Neural crest cell (in vitro differentiated cells): ENCODE results near the gene DTNB. TPM values are rescaled to one million over a fixed set of nuclear protein-coding genes. Genes with fewer than 3 reads are reported as not detected.

Source experiments
- DNase-seq: peaks from one replicate; pipeline ENCODE4 v3.0.0; 2021; ENCODE audit warnings: low read depth, mixed read lengths, low spot score
- H3K27ac Mint-ChIP-seq: one replicate; pipeline ENCODE4 v1.8.0; 2021; ENCODE audit warnings: mild to moderate bottlenecking, mixed read lengths; ENCODE audit not compliant: unreplicated experiment
- H3K27me3 Mint-ChIP-seq: 2 replicates; pipeline ENCODE4 v1.8.0; 2021; ENCODE audit warnings: low read depth, mild to moderate bottlenecking, mixed read lengths
- H3K36me3 Mint-ChIP-seq: 2 replicates; pipeline ENCODE4 v1.8.0; 2021; ENCODE audit warnings: low read depth, mild to moderate bottlenecking, mixed read lengths
- H3K4me1 Mint-ChIP-seq: 2 replicates; pipeline ENCODE4 v1.8.0; 2021; ENCODE audit warnings: mixed read lengths
- H3K4me3 Mint-ChIP-seq: one replicate; pipeline ENCODE4 v1.8.0; 2021; ENCODE audit warnings: mild to moderate bottlenecking, mixed read lengths
- H3K9me3 Mint-ChIP-seq: 2 replicates; pipeline ENCODE4 v1.8.0; 2021; ENCODE audit warnings: mixed read lengths
- CTCF ChIP-seq: fragments of 200-600 bp; sonication (generic); conservative IDR thresholded peaks from 2 replicates; pipeline ENCODE4 v1.5.0; 2021; ENCODE audit warnings: antibody characterized with exemption, mild to moderate bottlenecking
- total RNA-seq: library from RNA; stranded (reverse); gene quantifications from 2 replicates; pipeline ENCODE4 v1.2.1, GENCODE V29; 2021

The DTNB gene
- total RNA-seq, 1 donor from 2014 or later, result 29.5 TPM

- H3K4me1 Mint-ChIP-seq, result peaks cover 4% of the 10 kb centered on the region
- no peak for DNase-seq
- no peak for TF ChIP-seq CTCF
- no peak overlapping the region for H3K27ac Mint-ChIP-seq
- no peaks in the 10 kb centered on the region for H3K9me3 Mint-ChIP-seq
- no peaks in the 10 kb centered on the region for H3K27me3 Mint-ChIP-seq
- peaks cover 12% of the 10 kb centered on the region for H3K36me3 Mint-ChIP-seq
- no peak overlapping the region for H3K4me3 Mint-ChIP-seq
Observed at GRCh38 chr2:25386971-25387875, 286.2 kb downstream of the DTNB start.

- Mint-ChIP-seq H3K9me3 (no peaks in the 10 kb centered on the region), H3K4me1 (peaks cover 7% of the 10 kb centered on the region), H3K27ac (no peak overlapping the region), H3K36me3 (peaks cover 10% of the 10 kb centered on the region), H3K4me3 (no peak overlapping the region), H3K27me3 (no peaks in the 10 kb centered on the region)
- DNase-seq, result no peak
- no peak for TF ChIP-seq CTCF
Observed at GRCh38 chr2:25385910-25386309, 287.5 kb downstream of the DTNB start.

- H3K36me3 Mint-ChIP-seq, result peaks cover 11% of the 10 kb centered on the region
- TF ChIP-seq CTCF, result no peak
- H3K9me3 Mint-ChIP-seq, result no peaks in the 10 kb centered on the region
- peaks cover 7% of the 10 kb centered on the region for H3K4me1 Mint-ChIP-seq
- no peak overlapping the region for H3K27ac Mint-ChIP-seq
- no peak overlapping the region for H3K4me3 Mint-ChIP-seq
- DNase-seq, result no peak
- no peaks in the 10 kb centered on the region for H3K27me3 Mint-ChIP-seq
Observed at GRCh38 chr2:25383806-25384205, 289.6 kb downstream of the DTNB start.

- Mint-ChIP-seq H3K36me3 (peaks cover 14% of the 10 kb centered on the region), H3K27me3 (no peaks in the 10 kb centered on the region), H3K27ac (peak overlapping the region; percentile 52), H3K4me1 (peaks cover 20% of the 10 kb centered on the region), H3K4me3 (no peak overlapping the region), H3K9me3 (no peaks in the 10 kb centered on the region)
- TF ChIP-seq CTCF, result no peak
- no peak for DNase-seq
Observed at GRCh38 chr2:25381502-25381901, 291.9 kb downstream of the DTNB start.

- no peaks in the 10 kb centered on the region for H3K27me3 Mint-ChIP-seq
- peaks cover 12% of the 10 kb centered on the region for H3K36me3 Mint-ChIP-seq
- H3K9me3 Mint-ChIP-seq, result no peaks in the 10 kb centered on the region
- no peak overlapping the region for H3K4me3 Mint-ChIP-seq
- peaks cover 25% of the 10 kb centered on the region for H3K4me1 Mint-ChIP-seq
- H3K27ac Mint-ChIP-seq, result no peak overlapping the region
- TF ChIP-seq CTCF, result no peak
- DNase-seq, result no peak
Observed at GRCh38 chr2:25380586-25381375, 292.6 kb downstream of the DTNB start.
